Neural crest cell (in vitro differentiated cells): Measurements from ENCODE around the gene WDR7. TPM values are rescaled to one million over a fixed set of nuclear protein-coding genes. Genes with fewer than 3 reads are reported as not detected.

Source experiments
- DNase-seq: peaks from one replicate; pipeline ENCODE4 v3.0.0; 2021; ENCODE audit warnings: low read depth, mixed read lengths, low spot score
- H3K27ac Mint-ChIP-seq: one replicate; pipeline ENCODE4 v1.8.0; 2021; ENCODE audit warnings: mild to moderate bottlenecking, mixed read lengths; ENCODE audit not compliant: unreplicated experiment
- H3K27me3 Mint-ChIP-seq: 2 replicates; pipeline ENCODE4 v1.8.0; 2021; ENCODE audit warnings: low read depth, mild to moderate bottlenecking, mixed read lengths
- H3K36me3 Mint-ChIP-seq: 2 replicates; pipeline ENCODE4 v1.8.0; 2021; ENCODE audit warnings: low read depth, mild to moderate bottlenecking, mixed read lengths
- H3K4me1 Mint-ChIP-seq: 2 replicates; pipeline ENCODE4 v1.8.0; 2021; ENCODE audit warnings: mixed read lengths
- H3K4me3 Mint-ChIP-seq: one replicate; pipeline ENCODE4 v1.8.0; 2021; ENCODE audit warnings: mild to moderate bottlenecking, mixed read lengths
- H3K9me3 Mint-ChIP-seq: 2 replicates; pipeline ENCODE4 v1.8.0; 2021; ENCODE audit warnings: mixed read lengths
- total RNA-seq: library from RNA; stranded (reverse); gene quantifications from 2 replicates; pipeline ENCODE4 v1.2.1, GENCODE V29; 2021
- TF ChIP-seq, protein P1 (sequence below): fragments of 200-600 bp; sonication (generic); conservative IDR thresholded peaks from 2 replicates; pipeline ENCODE4 v1.5.0; 2021; ENCODE audit warnings: antibody characterized with exemption, mild to moderate bottlenecking

The WDR7 gene
- total RNA-seq, 1 donor from 2014 or later: 17.3 TPM

GRCh38 chr18:56662902-56663301 lies 11.7 kb downstream of the WDR7 start:
- no peaks in the 10 kb centered on the region for H3K36me3 Mint-ChIP-seq
- TF ChIP-seq, protein P1, sequence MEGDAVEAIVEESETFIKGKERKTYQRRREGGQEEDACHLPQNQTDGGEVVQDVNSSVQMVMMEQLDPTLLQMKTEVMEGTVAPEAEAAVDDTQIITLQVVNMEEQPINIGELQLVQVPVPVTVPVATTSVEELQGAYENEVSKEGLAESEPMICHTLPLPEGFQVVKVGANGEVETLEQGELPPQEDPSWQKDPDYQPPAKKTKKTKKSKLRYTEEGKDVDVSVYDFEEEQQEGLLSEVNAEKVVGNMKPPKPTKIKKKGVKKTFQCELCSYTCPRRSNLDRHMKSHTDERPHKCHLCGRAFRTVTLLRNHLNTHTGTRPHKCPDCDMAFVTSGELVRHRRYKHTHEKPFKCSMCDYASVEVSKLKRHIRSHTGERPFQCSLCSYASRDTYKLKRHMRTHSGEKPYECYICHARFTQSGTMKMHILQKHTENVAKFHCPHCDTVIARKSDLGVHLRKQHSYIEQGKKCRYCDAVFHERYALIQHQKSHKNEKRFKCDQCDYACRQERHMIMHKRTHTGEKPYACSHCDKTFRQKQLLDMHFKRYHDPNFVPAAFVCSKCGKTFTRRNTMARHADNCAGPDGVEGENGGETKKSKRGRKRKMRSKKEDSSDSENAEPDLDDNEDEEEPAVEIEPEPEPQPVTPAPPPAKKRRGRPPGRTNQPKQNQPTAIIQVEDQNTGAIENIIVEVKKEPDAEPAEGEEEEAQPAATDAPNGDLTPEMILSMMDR: no peak

DNA sequence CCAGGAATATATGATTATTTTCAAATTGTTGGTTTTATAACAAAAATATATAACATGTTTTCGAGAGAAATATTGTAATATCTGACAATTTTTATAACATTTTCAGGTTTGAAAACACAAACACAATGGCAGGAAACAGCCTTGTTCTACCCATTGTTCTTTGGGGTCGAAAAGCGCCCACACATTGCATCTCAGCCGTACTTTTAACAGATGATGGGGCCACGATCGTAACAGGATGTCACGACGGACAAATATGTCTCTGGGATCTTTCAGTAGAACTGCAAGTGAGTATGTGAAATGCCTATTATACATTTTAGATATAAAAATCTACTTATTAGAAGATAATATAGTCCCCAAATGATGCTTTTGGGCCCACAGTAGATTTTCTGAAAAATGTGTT lies 21.2 kb downstream of the WDR7 start:
- Mint-ChIP-seq H3K36me3 (no peaks in the 10 kb centered on the region), H3K4me3 (no peak overlapping the region), H3K27me3 (no peaks in the 10 kb centered on the region), H3K27ac (no peak overlapping the region), H3K9me3 (no peaks in the 10 kb centered on the region), H3K4me1 (peaks cover 9% of the 10 kb centered on the region)
- DNase-seq: no peak
- TF ChIP-seq, protein P1: no peak

More at GRCh38 chr18:56662902-56663301, 11.7 kb downstream of the WDR7 start:
- Mint-ChIP-seq H3K4me3 (no peak overlapping the region), H3K27ac (no peak overlapping the region), H3K27me3 (no peaks in the 10 kb centered on the region), H3K4me1 (peaks cover 3% of the 10 kb centered on the region), H3K9me3 (no peaks in the 10 kb centered on the region)
- no peak for DNase-seq

GRCh38 chr18:56672981-56673380 lies 21.8 kb downstream of the WDR7 start:
- TF ChIP-seq, protein P1: no peak
- Mint-ChIP-seq H3K27ac (no peak overlapping the region), H3K9me3 (no peaks in the 10 kb centered on the region), H3K36me3 (peaks cover 5% of the 10 kb centered on the region), H3K27me3 (no peaks in the 10 kb centered on the region), H3K4me1 (peaks cover 9% of the 10 kb centered on the region), H3K4me3 (no peak overlapping the region)
- no peak for DNase-seq

DNA sequence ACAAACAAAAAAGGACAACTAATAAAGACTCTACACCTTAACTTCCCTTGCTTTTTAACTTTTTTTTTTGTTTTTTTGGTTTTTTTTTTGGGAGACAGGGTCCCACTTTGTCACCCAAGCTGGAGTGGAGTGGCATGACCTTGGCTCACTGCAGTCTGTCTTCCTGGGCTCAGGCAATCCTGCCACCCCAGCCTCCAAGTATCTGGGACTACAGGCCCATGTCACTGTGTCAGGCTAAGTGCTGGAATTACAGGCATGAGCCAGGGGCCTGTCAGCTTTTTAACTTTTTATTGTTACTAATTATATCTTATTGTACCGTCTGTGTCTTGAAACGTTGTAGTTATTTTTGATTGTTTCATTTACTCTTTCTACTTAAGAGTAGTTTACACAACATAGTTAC lies 25.5 kb downstream of the WDR7 start:
- DNase-seq: no peak
- peaks cover 8% of the 10 kb centered on the region for H3K36me3 Mint-ChIP-seq
- H3K4me1 Mint-ChIP-seq: peaks cover under 1% of the 10 kb centered on the region
- TF ChIP-seq, protein P1: no peak
- no peak overlapping the region for H3K27ac Mint-ChIP-seq
- no peak overlapping the region for H3K4me3 Mint-ChIP-seq
- no peaks in the 10 kb centered on the region for H3K9me3 Mint-ChIP-seq
- H3K27me3 Mint-ChIP-seq: no peaks in the 10 kb centered on the region

- Mint-ChIP-seq H3K9me3 (no peaks in the 10 kb centered on the region), H3K27ac (no peak overlapping the region), H3K4me1 (no peaks in the 10 kb centered on the region), H3K27me3 (no peaks in the 10 kb centered on the region), H3K36me3 (peaks cover 8% of the 10 kb centered on the region), H3K4me3 (no peak overlapping the region)
- DNase-seq: no peak
- TF ChIP-seq, protein P1: no peak
Measured at GRCh38 chr18:56678836-56679565, 27.8 kb downstream of the WDR7 start.
